HCT116 (cell line): ENCODE measurements around the gene MFAP3L. TPM values are rescaled to one million over a fixed set of nuclear protein-coding genes. Genes with fewer than 3 reads are reported as not detected.

Experiments used
- ATAC-seq: fragments of 200-7000 bp; cut with Tn5 transposase; 2 replicates; pipeline ENCODE4 v1.9.1; 2020; ENCODE audit warnings: mild to moderate bottlenecking, moderate library complexity
- BruUV-seq: library from RNA; stranded (reverse); fragments of 400-500 nt; replicated peaks from 2 replicates; lab custom pipeline; 2021; lab: Mats Ljungman, UMichigan
- CTCF ChIA-PET: fragments of 300-600 bp; sonication (Branson Sonifier 250); formaldehyde crosslinking; loops from one replicate; lab custom pipeline; 2021; ENCODE audit warnings: antibody characterized with exemption; lab: Charles Lee
- POLR2A ChIA-PET: fragments of 300-600, 350-600 bp; sonication (Branson Sonifier 250); formaldehyde crosslinking; loops from one replicate; lab custom pipeline; 2021; ENCODE audit warnings: antibody characterized with exemption; lab: Charles Lee
- RAD21 ChIA-PET, 2 experiments: fragments of 300-600 bp; sonication (Branson Sonifier 250); formaldehyde crosslinking; loops; one replicate each; lab custom pipeline; 2023; ENCODE audit warnings: low total read pairs in 2 of 2; ENCODE audit not compliant: uncharacterized antibody in 2 of 2, unreplicated experiment in 2 of 2, low non-redundant PET in 1 of 2; lab: Charles Lee
- DNase-seq: peaks from one replicate; pipeline ENCODE4 v3.0.0-alpha.2; 2010; ENCODE audit warnings: low read depth, low spot score
- H2AFZ ChIP-seq: fragments of 200-600 bp; shearing (Covaris generic), sonication (generic); 2 replicates; pipeline ENCODE4 v1.6.1; 2017; ENCODE audit warnings: low read depth, mixed run types, mixed read lengths, antibody characterized with exemption, low read length; ENCODE audit not compliant: poor library complexity, severe bottlenecking
- H3K27ac ChIP-seq: 2 replicates; pipeline ENCODE4 v1.5.1; 2012; ENCODE audit warnings: low read depth, low read length
- H3K27me3 ChIP-seq: fragments of 200-600 bp; sonication (generic); 2 replicates; pipeline ENCODE4 v1.6.1; 2016; ENCODE audit warnings: mixed run types, low read length, mixed read lengths; ENCODE audit not compliant: insufficient read depth
- H3K36me3 ChIP-seq, 2 experiments: fragments of 200-500 bp in 1 of 2; fragments of 200-600 bp in 1 of 2; sonication (Bioruptor generic) in 1 of 2; sonication (generic) in 1 of 2; 2 replicates each; pipeline versions ENCODE4 v1.5.1 to v1.6.1; 2014 to 2016; ENCODE audit warnings: low read length in 2 of 2, inconsistent platforms in 1 of 2, mixed read lengths in 1 of 2, mixed run types in 1 of 2; ENCODE audit not compliant: insufficient read depth in 2 of 2, control insufficient read depth in 1 of 2
- H3K4me1 ChIP-seq, 2 experiments: fragments of 200-600 bp in 1 of 2; sonication (generic) in 1 of 2; 2 replicates each; pipeline versions ENCODE4 v1.5.1 to v1.6.1; 2012 to 2017; ENCODE audit warnings: low read length in 2 of 2, inconsistent platforms in 1 of 2, mild to moderate bottlenecking in 1 of 2, mixed read lengths in 1 of 2, mixed run types in 1 of 2, moderate library complexity in 1 of 2; ENCODE audit not compliant: insufficient read depth in 2 of 2, control insufficient read depth in 1 of 2
- H3K4me2 ChIP-seq: fragments of 200-600 bp; sonication (generic); 2 replicates; pipeline ENCODE4 v1.6.1; 2017; ENCODE audit warnings: mixed run types, low read length, mixed read lengths
- H3K4me3 ChIP-seq, 2 experiments: fragments of 200-600 bp in 1 of 2; sonication (generic) in 1 of 2; replicated peaks in 1 of 2; 2 replicates each; pipeline ENCODE4 v1.5.1; 2011 to 2016; ENCODE audit warnings: low read length in 2 of 2, control low read depth in 1 of 2, low read depth in 1 of 2, mild to moderate bottlenecking in 1 of 2, mixed read lengths in 1 of 2, mixed run types in 1 of 2
- H3K79me2 ChIP-seq: fragments of 200-600 bp; sonication (generic); 2 replicates; pipeline ENCODE4 v1.6.1; 2017; ENCODE audit warnings: mild to moderate bottlenecking, mixed run types, low read length, moderate library complexity, mixed read lengths; ENCODE audit not compliant: insufficient read depth
- H3K9ac ChIP-seq: fragments of 200-600 bp; sonication (generic); 2 replicates; pipeline ENCODE4 v1.6.1; 2016; ENCODE audit warnings: low read length, mixed read lengths
- H3K9me2 ChIP-seq: fragments of 200-600 bp; sonication (generic), shearing (Covaris generic); 2 replicates; pipeline ENCODE4 v1.6.1; 2017; ENCODE audit warnings: mixed run types, mild to moderate bottlenecking, moderate library complexity; ENCODE audit not compliant: insufficient read depth
- H3K9me3 ChIP-seq, 2 experiments: fragments of 200-500 bp in 1 of 2; fragments of 200-600 bp in 1 of 2; sonication (Bioruptor generic) in 1 of 2; sonication (generic) in 1 of 2; 2 replicates each; pipeline ENCODE4 v1.6.1; 2014 to 2017; ENCODE audit warnings: low read length in 2 of 2, mixed read lengths in 2 of 2, inconsistent platforms in 1 of 2, low read depth in 1 of 2, mild to moderate bottlenecking in 1 of 2, mixed run types in 1 of 2, moderate library complexity in 1 of 2; ENCODE audit not compliant: control insufficient read depth in 1 of 2, insufficient read depth in 1 of 2
- H4K20me1 ChIP-seq: fragments of 200-600 bp; sonication (generic), shearing (Covaris generic); 2 replicates; pipeline ENCODE4 v1.6.1; 2017; ENCODE audit warnings: mixed run types, mild to moderate bottlenecking, moderate library complexity; ENCODE audit not compliant: insufficient read depth
- CTCF ChIP-seq, 3 experiments: fragments of 200-600 bp in 1 of 3; sonication (generic) in 1 of 3; IDR thresholded peaks in 2 of 3; conservative IDR thresholded peaks in 1 of 3; 2 replicates each; pipeline ENCODE4 v1.5.1; 2012 to 2017; ENCODE audit warnings: low read depth in 2 of 3, low read length in 2 of 3, antibody characterized with exemption in 1 of 3, borderline replicate concordance in 1 of 3, control low read depth in 1 of 3, mild to moderate bottlenecking in 1 of 3, mixed read lengths in 1 of 3, mixed run types in 1 of 3, moderate library complexity in 1 of 3; ENCODE audit not compliant: insufficient read depth in 1 of 3
- EGR1 ChIP-seq: IDR thresholded peaks from 2 replicates; pipeline ENCODE4 v1.6.1; 2012; ENCODE audit warnings: low read depth
- JUND ChIP-seq: IDR thresholded peaks from 2 replicates; pipeline ENCODE4 v1.6.1; 2012
- POLR2A ChIP-seq: IDR thresholded peaks from 2 replicates; pipeline ENCODE4 v1.7.0; 2011; ENCODE audit warnings: borderline replicate concordance; ENCODE audit not compliant: insufficient read depth, insufficient read length; ENCODE audit errors: extremely low read depth
- POLR2AphosphoS5 ChIP-seq: IDR thresholded peaks from 2 replicates; pipeline ENCODE4 v1.6.1; 2011; ENCODE audit warnings: mild to moderate bottlenecking, low read depth, low read length, moderate library complexity
- RAD21 ChIP-seq: IDR thresholded peaks from 2 replicates; pipeline ENCODE4 v1.6.1; 2012; ENCODE audit warnings: low read depth, mild to moderate bottlenecking
- REST ChIP-seq: IDR thresholded peaks from 2 replicates; pipeline ENCODE4 v1.6.1; 2012; ENCODE audit warnings: low read depth
- SIN3A ChIP-seq: IDR thresholded peaks from 2 replicates; pipeline ENCODE4 v1.6.1; 2012; ENCODE audit warnings: low read depth
- SRF ChIP-seq: IDR thresholded peaks from 2 replicates; pipeline ENCODE4 v1.6.1; 2012; ENCODE audit warnings: low read depth
- ZBTB33 ChIP-seq: IDR thresholded peaks from 2 replicates; pipeline ENCODE4 v1.6.1; 2011; ENCODE audit warnings: mild to moderate bottlenecking, low read length, moderate library complexity; ENCODE audit not compliant: insufficient replicate concordance; ENCODE audit errors: extremely low read depth
- ZFX ChIP-seq: fragments of 450-650 bp; IDR thresholded peaks from 2 replicates; pipeline ENCODE4 v1.6.1; 2017
- intact Hi-C: fragments of 100-400 bp; cut with micrococcal nuclease; formaldehyde crosslinking; loops from 2 replicates; pipeline ENCODE4 v1.10.0; 2022
- total RNA-seq: library from RNA; stranded (reverse); gene quantifications from one replicate; pipeline ENCODE4 v1.2.1, GENCODE V29; 2021; ENCODE audit not compliant: unreplicated experiment

MFAP3L gene
- total RNA-seq, 1 experiment from 2014 or later, result 8.4 TPM

- no peaks in the 10 kb centered on the region for H3K9me2 ChIP-seq
- no peak overlapping the region for H3K27ac ChIP-seq
- ATAC-seq, result no peak
- POLR2A ChIA-PET, result no interaction called here
- BruUV-seq, result no TSS peak
- 0 out of 2 replicates have a peak, but pooled peaks cover 8% of the 10 kb centered on the region for H3K79me2 ChIP-seq
- no peak overlapping the region for H3K4me2 ChIP-seq
- DNase-seq, result no peak
- H2AFZ ChIP-seq, result no peak overlapping the region
- no peak overlapping the region for H3K4me3 ChIP-seq
- CTCF ChIA-PET, result interaction anchor here (1.1 kb wide), 1 partner anchor 204 kb away, joined by 3 read pairs; no protein-coding TSS in a partner anchor
- H4K20me1 ChIP-seq, result no peaks in the 10 kb centered on the region
- TF ChIP-seq CTCF (IDR thresholded peaks at IDR 0.05 in 2 of 3, conservative IDR thresholded peaks at IDR 0.05 in 1 of 3; ENCODE audit: borderline replicate concordance in 1 of 3, insufficient read depth in 1 of 3, low read depth in 2 of 3, low read length in 2 of 3), result no peak
- TF ChIP-seq SRF, result no peak
- no peak for TF ChIP-seq SIN3A
- no peak for TF ChIP-seq POLR2AphosphoS5
- no peak for TF ChIP-seq POLR2A
- TF ChIP-seq EGR1, result no peak
- no peak for TF ChIP-seq JUND
- no peak for TF ChIP-seq RAD21
- no peak for TF ChIP-seq ZFX
- no peak for TF ChIP-seq REST
- no peak for TF ChIP-seq ZBTB33
- TF ChIP-seq, all 23 proteins: peak for 0
- Histone ChIP-seq H3K9ac (no peak overlapping the region), H3K4me1 (no peaks in the 10 kb centered on the region), H3K27me3 (no peaks in the 10 kb centered on the region), H3K36me3 (no peaks in the 10 kb centered on the region), H3K9me3 (no peaks in the 10 kb centered on the region)
- intact Hi-C loops, result no loop called here
- RAD21 ChIA-PET, result no interaction called here
Observed at GRCh38 chr4:170014359-170015011, 11.7 kb downstream of the MFAP3L start.
